A673 (cell line): ENCODE data around the gene FCMR. TPM values are rescaled to one million over a fixed set of nuclear protein-coding genes. Genes with fewer than 3 reads are reported as not detected.

Experiments
- BruUV-seq: library from RNA; stranded (reverse); fragments of 400-500 nt; replicated peaks from 2 replicates; lab custom pipeline; 2021; lab: Mats Ljungman, UMichigan
- CTCF ChIA-PET: fragments of 300-600 bp; sonication (Branson Sonifier 250); formaldehyde crosslinking; loops from one replicate; lab custom pipeline; 2022; ENCODE audit warnings: antibody characterized with exemption; lab: Charles Lee
- POLR2A ChIA-PET: fragments of 300-600 bp; sonication (Branson Sonifier 250); formaldehyde crosslinking; loops from one replicate; lab custom pipeline; 2022; ENCODE audit warnings: antibody characterized with exemption; ENCODE audit not compliant: low non-redundant PET; lab: Charles Lee
- DNase-seq: peaks from one replicate; pipeline ENCODE4 v3.0.0-alpha.2; 2015; ENCODE audit warnings: low spot score
- H3K27ac ChIP-seq: fragments of 200-600 bp; sonication (generic); 2 replicates; pipeline ENCODE4 v1.5.1; 2016; ENCODE audit warnings: mixed run types, low read depth, mild to moderate bottlenecking, mixed read lengths, antibody characterized with exemption, low read length; ENCODE audit not compliant: poor library complexity, severe bottlenecking
- H3K27me3 ChIP-seq: fragments of 200-600 bp; sonication (generic); replicated peaks from 2 replicates; pipeline ENCODE4 v1.6.1; 2017; ENCODE audit warnings: mixed run types, low read depth, mild to moderate bottlenecking, mixed read lengths, antibody characterized with exemption, low read length; ENCODE audit not compliant: insufficient read depth, poor library complexity
- H3K36me3 ChIP-seq: fragments of 200-600 bp; sonication (generic); 2 replicates; pipeline ENCODE4 v1.6.1; 2016; ENCODE audit warnings: mixed run types, mild to moderate bottlenecking, mixed read lengths, antibody characterized with exemption, low read length; ENCODE audit not compliant: insufficient read depth, poor library complexity, severe bottlenecking
- H3K4me1 ChIP-seq: fragments of 200-600 bp; sonication (generic); 2 replicates; pipeline ENCODE4 v1.6.1; 2017; ENCODE audit warnings: mixed run types, mild to moderate bottlenecking, mixed read lengths, antibody characterized with exemption, low read length; ENCODE audit not compliant: insufficient read depth, poor library complexity, severe bottlenecking
- H3K4me3 ChIP-seq: fragments of 200-600 bp; sonication (generic); 2 replicates; pipeline ENCODE4 v1.5.1; 2016; ENCODE audit warnings: low read depth, mixed run types, mild to moderate bottlenecking, mixed read lengths, low read length; ENCODE audit not compliant: poor library complexity, severe bottlenecking
- H3K9me3 ChIP-seq: fragments of 200-600 bp; sonication (generic); 2 replicates; pipeline ENCODE4 v1.6.1; 2016; ENCODE audit warnings: mixed run types, low read depth, mild to moderate bottlenecking, mixed read lengths, antibody characterized with exemption, low read length; ENCODE audit not compliant: poor library complexity, severe bottlenecking
- CTCF ChIP-seq: fragments of 300-800, 200-600 bp; sonication (generic); conservative IDR thresholded peaks from 2 replicates; pipeline ENCODE4 v1.5.1; 2017; ENCODE audit warnings: low read depth, mild to moderate bottlenecking, antibody characterized with exemption, low read length, moderate library complexity, mixed read lengths
- EZH2 ChIP-seq: fragments of 200-600 bp; sonication (generic); IDR thresholded peaks from 2 replicates; pipeline ENCODE4 v1.6.1; 2017; ENCODE audit warnings: borderline replicate concordance, low read depth, mild to moderate bottlenecking, mixed read lengths, antibody characterized with exemption, low read length; ENCODE audit not compliant: poor library complexity, severe bottlenecking
- intact Hi-C: fragments of 100-400 bp; cut with micrococcal nuclease; formaldehyde crosslinking; loops from one replicate; pipeline ENCODE4 v1.10.0; 2022; ENCODE audit not compliant: unreplicated experiment
- total RNA-seq: library from RNA; stranded (reverse); gene quantifications from 2 replicates; pipeline ENCODE4 v1.2.3, GENCODE V29; 2021

Gene FCMR
- total RNA-seq, 1 experiment from 2014 or later, result not detected

GRCh38 chr1:206860165-206860564, 61.6 kb downstream of the FCMR start:
- no peak overlapping the region for H3K4me3 ChIP-seq
- TF ChIP-seq EZH2 (no peak), CTCF (no peak)
- CTCF ChIA-PET, result no interaction called here
- POLR2A ChIA-PET, result no interaction called here
- H3K9me3 ChIP-seq, result no peaks in the 10 kb centered on the region
- no TSS peak for BruUV-seq
- no peaks in the 10 kb centered on the region for H3K4me1 ChIP-seq
- no peak overlapping the region for H3K27ac ChIP-seq
- intact Hi-C loops, result loop anchor here (5.0 kb wide), 1 partner anchor 217 kb away; no protein-coding TSS in a partner anchor
- DNase-seq, result no peak
- H3K36me3 ChIP-seq, result no peaks in the 10 kb centered on the region
- peaks cover 44% of the 10 kb centered on the region for H3K27me3 ChIP-seq

DNA sequence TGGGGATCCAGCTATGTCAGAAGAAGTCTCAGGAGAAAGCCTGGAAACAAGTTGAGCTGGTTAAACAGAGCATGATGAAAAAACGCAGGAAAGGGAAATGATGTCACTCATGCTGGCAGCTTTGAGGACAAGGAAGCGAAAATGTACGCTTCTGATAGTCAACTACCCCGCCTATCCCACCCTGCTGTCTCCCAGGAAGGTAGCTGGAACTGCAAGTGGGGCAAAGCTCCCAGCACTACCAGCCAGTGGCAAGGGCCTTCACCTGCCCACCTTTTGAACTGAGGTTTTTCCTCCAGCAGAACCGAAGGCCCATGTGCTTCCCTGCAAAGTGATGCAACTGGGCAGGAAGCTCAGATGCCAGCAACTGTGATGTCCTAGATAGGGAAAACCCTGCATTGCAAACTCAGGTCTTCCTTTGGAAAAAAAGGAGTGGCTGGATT, 62.6 kb downstream of the FCMR start:
- H3K27me3 ChIP-seq, result peaks cover 43% of the 10 kb centered on the region
- ChIA-PET CTCF (no interaction called here), POLR2A (no interaction called here)
- H3K4me1 ChIP-seq, result no peaks in the 10 kb centered on the region
- BruUV-seq, result no TSS peak
- no peaks in the 10 kb centered on the region for H3K36me3 ChIP-seq
- intact Hi-C loops, result no loop called here
- DNase-seq, result no peak
- H3K9me3 ChIP-seq, result no peaks in the 10 kb centered on the region
- TF ChIP-seq EZH2 (no peak), CTCF (no peak)
- H3K4me3 ChIP-seq, result no peak overlapping the region
- H3K27ac ChIP-seq, result no peak overlapping the region

DNA sequence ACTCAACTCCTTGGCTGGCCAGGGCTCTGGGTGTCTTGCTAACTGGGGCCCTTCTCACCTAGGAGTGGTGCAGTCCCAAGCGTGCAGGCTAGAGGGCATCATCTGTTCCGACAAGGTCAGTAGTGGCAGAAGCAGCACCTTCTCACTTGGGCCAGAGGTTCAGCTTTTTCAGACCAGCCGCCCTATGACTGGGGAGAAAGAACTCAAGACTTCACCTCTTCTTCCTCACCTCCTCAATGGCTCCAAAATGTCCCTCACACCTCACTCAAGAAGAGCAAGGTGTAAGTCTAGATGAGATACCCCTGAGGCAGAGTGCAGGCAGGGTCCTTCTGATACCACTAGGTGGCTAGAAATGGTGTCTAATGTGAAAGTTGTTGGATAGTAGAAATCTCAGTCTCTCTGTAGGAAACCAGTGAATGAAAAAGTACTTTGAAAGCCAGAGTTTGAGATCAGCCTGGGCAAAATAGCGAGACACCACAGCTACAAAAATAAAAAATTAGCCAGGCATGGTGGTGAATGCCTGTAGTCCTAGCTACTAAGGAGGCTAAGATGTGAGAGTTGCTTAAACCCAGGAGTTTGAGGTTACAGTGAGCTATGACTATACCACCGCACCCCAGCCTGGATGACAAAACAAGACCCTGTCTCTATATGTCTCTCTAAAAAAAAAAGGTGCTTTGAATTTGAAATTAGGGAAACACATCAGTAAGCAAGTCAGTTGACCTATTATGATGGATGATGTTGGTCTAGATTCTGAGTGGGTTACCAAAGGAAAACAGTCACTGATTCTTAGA, 64.9 kb downstream of the FCMR start:
- Histone ChIP-seq H3K4me1 (no peaks in the 10 kb centered on the region), H3K27me3 (peaks cover 33% of the 10 kb centered on the region), H3K36me3 (no peaks in the 10 kb centered on the region), H3K4me3 (no peak overlapping the region), H3K27ac (no peak overlapping the region), H3K9me3 (peaks cover 10% of the 10 kb centered on the region)
- ChIA-PET CTCF (no interaction called here), POLR2A (no interaction called here)
- no TSS peak for BruUV-seq
- intact Hi-C loops, result no loop called here
- peak; percentile 46 for TF ChIP-seq CTCF
- TF ChIP-seq EZH2, result no peak
- peak; percentile 5 for DNase-seq
